NCI-H2107 treated with DMSO at 0.1 percent for 48 hours (cell line): Measurements from ENCODE around the gene ZSCAN5A.
A peak's percentile ranks its signal among the peaks of the same experiment; 100 is the strongest.
"Not testable (repeated sequence)": the region's sequence is repeated elsewhere in the genome, so short reads cannot be mapped to it uniquely, and the experiment has no call there.

Source experiments
- DNase-seq: peaks from one replicate; lab custom pipeline; 2025; ENCODE audit not compliant: unreplicated experiment; lab: John Stamatoyannopoulos, UW

The ZSCAN5A gene

DNA sequence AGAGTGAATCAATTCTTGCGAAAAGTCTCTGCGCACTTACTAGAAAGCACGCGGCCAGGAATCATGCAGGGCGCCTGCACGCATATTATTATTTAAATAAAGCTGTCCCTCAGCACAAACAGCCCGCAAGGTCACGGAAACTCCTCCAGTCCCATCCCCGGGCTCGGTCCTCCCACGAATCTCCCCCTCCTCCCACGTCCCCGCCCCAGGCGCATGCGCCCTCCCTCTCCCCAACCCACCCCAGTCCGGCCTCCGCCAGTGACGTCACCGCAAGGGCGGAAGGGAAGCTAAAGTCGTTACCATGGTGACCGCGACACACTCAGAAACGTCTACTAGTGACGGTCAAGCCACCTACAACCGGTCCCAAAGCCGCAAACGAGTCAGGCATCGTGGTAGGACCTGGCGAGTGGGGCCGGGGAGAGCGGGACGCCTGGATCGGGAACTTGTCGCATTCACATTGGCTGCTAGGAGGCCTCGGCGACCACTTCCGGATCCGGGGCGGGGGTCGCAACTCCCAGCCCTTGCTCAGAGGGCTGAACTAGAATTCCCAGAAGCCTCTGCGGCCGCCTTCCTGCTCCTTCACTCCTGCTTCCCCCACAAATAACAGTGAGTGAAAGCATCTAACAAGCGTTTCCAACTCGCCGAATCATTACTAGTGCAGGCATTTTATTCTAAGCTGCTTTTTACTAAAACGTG is at the start of gene ZSCAN5A:
ZSCAN5A (minus strand) TSS at position 459 of the 696 bp plus-strand sequence. CDS start 89,793 bp downstream, outside the sequence.
- peak; percentile 89 for DNase-seq

- no peak for DNase-seq
Observed at GRCh38 chr19:56360841-56361240, 46.2 kb upstream of the ZSCAN5A start.

DNA sequence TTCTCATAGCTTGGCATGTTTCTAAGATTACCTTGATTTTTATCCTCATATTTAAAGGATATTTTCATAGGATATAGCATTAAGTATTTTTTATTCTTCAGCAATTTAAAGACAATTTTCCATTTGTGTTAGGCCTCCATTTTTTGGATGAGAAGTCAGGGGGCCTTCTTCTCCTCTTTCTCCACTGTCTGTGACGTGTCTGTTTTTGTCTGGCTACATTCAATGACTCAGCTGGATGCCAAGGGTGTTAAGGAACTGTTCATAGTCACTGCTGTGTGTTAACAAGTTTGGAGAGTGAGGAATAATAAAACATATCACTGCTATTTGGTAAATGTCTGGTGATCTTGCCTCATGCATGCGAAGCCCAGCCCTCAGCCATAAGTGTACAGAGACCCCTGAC is 42.3 kb upstream of the ZSCAN5A start:
- DNase-seq = no peak

DNA sequence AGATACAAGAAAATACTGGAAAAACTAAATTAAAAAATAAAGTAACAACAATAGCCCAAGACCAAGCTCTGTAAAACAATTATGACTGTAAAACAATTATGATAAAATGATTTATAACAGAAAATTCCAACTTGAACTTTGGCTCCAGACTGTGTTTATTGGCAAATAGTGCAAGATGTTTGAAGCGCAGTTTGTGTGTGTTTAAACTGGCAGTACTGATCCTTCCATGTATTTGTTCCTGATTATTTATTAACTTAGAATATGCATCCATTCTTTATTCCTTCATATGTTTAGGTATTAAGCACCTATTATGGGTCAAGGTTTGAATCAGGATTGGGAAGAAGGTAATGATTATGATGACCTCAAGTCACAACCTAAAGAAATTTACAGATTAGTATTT is 40.9 kb upstream of the ZSCAN5A start:
- no peak for DNase-seq

DNA sequence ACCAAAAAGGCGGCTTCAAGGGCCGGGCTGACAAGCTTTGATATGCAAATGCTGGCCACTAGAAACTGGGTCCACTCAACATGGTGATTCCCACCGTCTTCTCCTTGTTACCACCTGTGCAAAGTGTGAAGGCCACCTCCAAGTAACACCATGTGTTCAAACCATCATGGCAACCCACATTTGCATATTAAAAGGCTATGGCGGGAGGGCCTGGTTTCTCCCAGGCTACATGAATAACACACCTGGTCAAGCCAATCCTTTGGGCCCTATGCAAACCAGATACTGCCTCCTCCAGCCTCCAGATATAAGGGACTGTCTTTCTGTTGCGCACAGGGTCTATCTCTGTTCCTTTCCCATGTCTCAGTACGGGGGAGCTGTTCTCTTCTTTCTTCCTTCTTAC is 36.6 kb upstream of the ZSCAN5A start:
- no peak for DNase-seq

DNA sequence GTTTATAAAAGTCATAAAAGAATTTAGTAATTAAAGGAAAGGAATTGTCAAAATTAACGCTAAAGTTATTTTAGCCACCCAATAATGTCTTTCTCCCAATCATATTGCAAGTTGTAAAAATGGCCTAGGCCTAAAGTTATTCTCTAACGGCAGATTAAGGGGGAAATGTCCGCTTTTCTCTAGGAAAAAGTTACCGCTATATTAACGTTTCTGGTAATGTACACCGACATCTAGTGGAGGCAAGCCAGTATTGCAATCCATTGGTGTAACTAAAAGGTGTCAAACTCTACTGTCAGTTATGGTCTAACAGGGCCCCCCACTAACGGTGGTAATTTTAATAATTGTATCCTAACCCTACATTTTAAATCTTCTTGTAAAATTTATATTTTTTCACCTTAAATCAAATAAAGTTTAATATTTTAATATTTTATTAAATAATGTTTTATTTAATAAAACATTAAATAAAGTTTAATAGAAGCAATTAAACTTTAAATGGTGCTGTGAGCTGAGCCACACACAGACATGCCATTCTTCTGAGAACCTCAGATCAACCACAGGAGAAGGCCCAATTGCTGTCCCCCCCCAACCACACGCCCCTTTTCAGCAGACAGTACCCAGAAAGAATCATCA is 35.9 kb upstream of the ZSCAN5A start:
- peak; percentile 34 for DNase-seq

DNA sequence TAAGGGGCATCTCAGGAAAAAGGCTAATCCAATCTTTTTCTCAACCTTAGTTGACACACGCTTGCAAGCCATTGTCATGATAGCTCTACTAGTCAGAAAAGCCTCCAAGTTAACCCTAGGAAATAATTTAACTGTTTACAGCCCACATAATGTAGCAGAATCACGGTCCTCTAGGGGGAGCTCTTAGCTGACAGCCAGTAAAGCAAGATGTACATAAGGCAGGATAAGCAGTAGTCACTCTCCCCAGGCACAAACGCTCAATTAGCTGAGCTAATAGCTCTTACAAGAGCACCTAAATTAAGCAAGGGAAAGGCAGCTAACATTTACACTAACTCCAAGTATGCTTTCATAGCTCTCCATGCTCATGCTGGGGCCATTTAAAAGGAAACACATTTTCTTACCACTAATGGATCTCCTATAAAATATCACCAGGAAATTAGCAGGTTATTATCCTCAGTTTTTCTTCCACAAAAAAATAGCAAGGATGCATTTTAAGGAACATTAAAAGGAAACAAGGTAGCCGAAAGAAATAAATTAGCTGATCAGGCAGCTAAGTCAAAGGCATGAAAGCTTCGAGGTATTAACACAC is 33.7 kb upstream of the ZSCAN5A start:
- DNase-seq = no peak

DNA sequence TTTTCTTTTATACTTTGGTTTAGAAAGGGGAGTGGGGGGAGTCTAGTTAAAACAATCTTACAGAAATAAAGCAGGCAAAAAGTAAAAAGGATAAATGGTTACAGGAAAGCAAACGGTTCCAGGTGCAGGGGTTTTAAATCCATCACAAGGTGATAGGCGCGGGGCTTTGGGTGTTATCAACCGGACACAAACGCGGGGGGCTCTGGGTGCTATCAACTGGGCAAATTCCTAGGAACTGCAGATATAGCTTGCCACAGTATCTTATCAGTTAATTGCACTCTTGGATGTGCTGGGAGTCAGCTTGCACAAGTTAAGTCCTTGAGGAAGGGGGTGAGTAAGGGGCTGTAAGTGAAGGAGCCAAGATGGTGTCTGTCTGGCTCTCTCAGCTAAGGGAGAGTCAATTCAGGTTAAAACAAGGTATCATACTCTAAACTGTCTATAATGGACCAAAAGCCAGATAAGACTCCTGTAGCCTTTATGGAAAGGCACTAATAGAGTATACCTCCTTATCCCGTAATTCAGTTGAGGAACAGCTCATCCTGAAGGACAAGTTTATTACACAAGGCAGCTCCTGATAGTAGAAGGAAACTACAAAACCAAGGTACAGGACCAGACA is 32.6 kb upstream of the ZSCAN5A start:
- no peak for DNase-seq

DNA sequence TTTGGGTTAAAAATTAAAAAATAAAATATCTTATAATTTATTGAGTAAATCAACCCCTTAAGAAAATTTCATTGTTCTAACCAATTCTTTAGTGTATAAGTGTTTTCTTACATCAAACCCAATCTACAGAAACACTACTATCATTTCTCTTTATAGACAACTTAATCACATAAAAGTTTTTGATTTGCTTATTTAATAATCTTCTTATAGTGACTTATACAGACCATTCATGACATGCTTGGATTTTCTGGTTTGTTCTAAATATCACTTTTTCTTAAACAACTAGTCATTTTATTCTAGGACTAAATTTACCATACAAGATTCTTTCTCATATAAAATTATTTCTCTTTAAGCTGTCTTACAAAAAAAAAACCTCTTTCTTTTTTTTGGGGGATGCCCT is 27.3 kb upstream of the ZSCAN5A start:
- no peak for DNase-seq

GRCh38 chr19:56339031-56339430 is 24.4 kb upstream of the ZSCAN5A start:
- DNase-seq = not testable (repeated sequence)

GRCh38 chr19:56337077-56337476 is 22.4 kb upstream of the ZSCAN5A start:
- DNase-seq = not testable (repeated sequence)

DNA sequence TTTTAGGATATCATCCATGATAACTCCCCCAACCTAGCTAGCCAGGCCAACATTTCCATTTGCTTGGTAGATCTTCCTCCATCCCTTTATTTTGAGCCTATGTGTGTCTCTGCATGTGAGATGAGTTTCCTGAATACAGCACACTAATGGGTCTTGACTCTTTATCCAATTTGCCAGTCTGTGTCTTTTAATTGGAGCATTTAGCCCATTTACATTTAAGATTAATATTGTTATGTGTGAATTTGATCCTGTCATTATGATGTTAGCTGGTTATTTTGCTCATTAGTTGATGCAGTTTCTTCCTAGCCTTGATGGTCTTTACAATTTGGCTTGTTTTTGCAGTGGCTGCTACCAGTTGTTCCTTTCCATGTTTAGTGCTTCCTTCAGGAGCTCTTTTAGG is 20.7 kb upstream of the ZSCAN5A start:
- not testable (repeated sequence) for DNase-seq

GRCh38 chr19:56333506-56333905 is 18.9 kb upstream of the ZSCAN5A start:
- DNase-seq = peak; percentile 34

DNA sequence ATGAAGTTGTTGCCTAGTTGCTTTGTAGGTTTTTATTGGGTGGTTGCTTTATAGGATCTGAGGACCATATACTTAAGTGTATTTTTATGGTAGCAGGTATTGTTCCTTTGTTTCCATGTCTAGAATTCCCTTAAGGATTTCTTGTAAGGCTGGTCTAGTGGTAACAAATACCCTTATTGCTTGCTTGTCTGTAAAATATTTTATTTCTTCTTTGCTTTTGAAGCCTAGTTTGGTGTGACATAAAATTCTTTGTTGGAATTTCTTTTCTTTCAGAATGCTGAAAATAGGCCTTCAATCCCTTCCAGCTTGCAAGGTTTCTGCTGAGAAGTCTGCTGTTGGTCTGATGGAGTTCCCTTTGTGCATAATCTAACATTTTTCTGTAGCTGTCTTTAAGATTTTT is 18.1 kb upstream of the ZSCAN5A start:
- no peak for DNase-seq

GRCh38 chr19:56324436-56324835 is 9.8 kb upstream of the ZSCAN5A start:
- DNase-seq = no peak

DNA sequence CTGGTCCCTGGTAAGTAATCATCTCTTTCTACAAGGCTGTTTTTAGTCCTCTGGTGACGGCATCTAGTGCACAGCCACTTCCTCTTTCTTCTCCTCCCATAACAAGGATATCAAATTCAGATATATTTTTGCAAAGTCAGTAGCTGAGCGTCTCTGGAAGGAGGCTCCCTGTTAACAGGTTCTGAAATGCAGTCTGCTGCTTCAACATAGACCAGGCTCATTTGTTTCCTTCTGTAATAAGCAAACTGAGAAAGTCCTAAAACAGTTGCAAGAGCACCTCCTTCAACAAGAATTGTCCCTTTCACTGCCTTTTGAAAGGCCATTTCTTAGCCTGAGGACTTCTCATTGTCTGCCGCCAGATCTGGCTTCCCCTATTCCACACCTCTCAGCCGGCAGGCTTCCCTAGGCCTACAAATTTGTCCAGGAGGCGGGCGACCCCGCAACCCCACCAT is 7.4 kb upstream of the ZSCAN5A start:
- DNase-seq = no peak

- DNase-seq = no peak
Observed at GRCh38 chr19:56321254-56321988, 6.8 kb upstream of the ZSCAN5A start.

- DNase-seq = no peak
Observed at GRCh38 chr19:56319991-56320390, 5.4 kb upstream of the ZSCAN5A start.

- DNase-seq = no peak
Observed at GRCh38 chr19:56317749-56318148, 3.1 kb upstream of the ZSCAN5A start.

DNA sequence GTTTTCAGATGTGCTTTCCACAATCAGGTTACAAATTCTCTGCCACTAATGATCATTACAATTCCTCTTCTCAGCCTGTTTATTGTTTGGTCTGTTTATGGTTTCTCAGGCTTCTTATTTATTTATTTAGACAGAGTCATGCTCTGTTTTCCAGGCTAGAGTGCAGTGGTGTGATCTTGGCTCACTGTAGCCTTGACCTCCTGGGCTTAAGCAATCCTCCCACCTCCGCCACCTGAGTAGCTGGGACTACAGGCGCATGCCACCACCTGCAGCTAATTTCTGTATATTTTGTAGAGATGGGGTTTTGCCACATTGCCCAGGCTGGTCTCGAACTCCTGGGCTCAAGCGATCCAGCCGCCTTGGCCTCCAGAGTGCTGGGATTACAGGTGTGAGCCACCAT is 2.1 kb upstream of the ZSCAN5A start:
- no peak for DNase-seq
